MG63 (cell line): ENCODE measurements around the gene TNNC2. TPM values are rescaled to one million over a fixed set of nuclear protein-coding genes. Genes with fewer than 3 reads are reported as not detected.

Experiments
- DNase-seq: peaks from one replicate; pipeline ENCODE4 v3.0.0-alpha.2; 2020
- H3K27me3 ChIP-seq: fragments of 250-450 bp; sonication (Bioruptor Pico); 2 replicates; pipeline ENCODE4 v1.5.1; 2020; ENCODE audit warnings: mild to moderate bottlenecking, moderate library complexity
- H3K36me3 ChIP-seq: fragments of 250-450 bp; sonication (Bioruptor Pico); 2 replicates; pipeline ENCODE4 v1.5.1; 2020; ENCODE audit warnings: mild to moderate bottlenecking, moderate library complexity
- H3K4me3 ChIP-seq: fragments of 250-450 bp; sonication (Bioruptor Pico); 2 replicates; pipeline ENCODE4 v1.5.1; 2020; ENCODE audit warnings: mild to moderate bottlenecking, moderate library complexity
- H3K9me3 ChIP-seq: fragments of 250-450 bp; sonication (Bioruptor Pico); 2 replicates; pipeline ENCODE4 v1.5.1; 2020; ENCODE audit warnings: mild to moderate bottlenecking, moderate library complexity
- total RNA-seq: library from RNA; depleted of rRNA; stranded (reverse); fragments of >200 nt; shearing (Covaris generic); gene quantifications from 2 replicates; pipeline ENCODE4 v1.2.3, GENCODE V29; 2014; ENCODE audit warnings: low replicate concordance; rRNA removed

TNNC2 gene
- total RNA-seq, 1 experiment from 2014 or later: not detected

- H3K36me3 ChIP-seq: no peaks in the 10 kb centered on the region
- no peak overlapping the region for H3K4me3 ChIP-seq
- no peaks in the 10 kb centered on the region for H3K27me3 ChIP-seq
- no peak for DNase-seq
- no peaks in the 10 kb centered on the region for H3K9me3 ChIP-seq
Measured at GRCh38 chr20:45776931-45777330, 50.2 kb downstream of the TNNC2 start.

- no peaks in the 10 kb centered on the region for H3K36me3 ChIP-seq
- no peak overlapping the region for H3K4me3 ChIP-seq
- no peak for DNase-seq
- H3K27me3 ChIP-seq: no peaks in the 10 kb centered on the region
- no peaks in the 10 kb centered on the region for H3K9me3 ChIP-seq
Measured at GRCh38 chr20:45775411-45775810, 51.7 kb downstream of the TNNC2 start.

- no peak for DNase-seq
- Histone ChIP-seq H3K9me3 (no peaks in the 10 kb centered on the region), H3K36me3 (no peaks in the 10 kb centered on the region), H3K27me3 (no peaks in the 10 kb centered on the region), H3K4me3 (no peak overlapping the region)
Measured at GRCh38 chr20:45774945-45775344, 52.2 kb downstream of the TNNC2 start.

Other genes starting within 250 kb of the TNNC2 start
- gene WFDC8, start 248.0 kb downstream of the TNNC2 start, total RNA-seq: not detected in 2 replicates
- gene WFDC10A, start 197.6 kb downstream of the TNNC2 start, total RNA-seq: not detected in 2 replicates
- gene WFDC9, start 196.0 kb downstream of the TNNC2 start, total RNA-seq: not detected in 2 replicates
- gene WFDC11, start 157.1 kb downstream of the TNNC2 start, total RNA-seq: not detected in 2 replicates
- not detected in 2 replicates for gene WFDC13, start 125.3 kb downstream of the TNNC2 start, total RNA-seq
- gene WFDC10B, start 122.3 kb downstream of the TNNC2 start, total RNA-seq: not detected in 2 replicates
- gene SPINT4, start 105.0 kb downstream of the TNNC2 start, total RNA-seq: not detected in 2 replicates
- 0.59 TPM in 1 of 2 replicates, not detected in the other for gene WFDC3, start 35.4 kb downstream of the TNNC2 start, total RNA-seq
- 50.3 and 70.0 TPM in 2 replicates for gene DNTTIP1, start 35.4 kb downstream of the TNNC2 start, total RNA-seq
- gene UBE2C, start 14.7 kb downstream of the TNNC2 start, total RNA-seq: 69.5 and 72.7 TPM in 2 replicates
- 55.6 and 74.9 TPM in 2 replicates for gene SNX21, start 6.5 kb upstream of the TNNC2 start, total RNA-seq
- gene ACOT8, start 30.1 kb upstream of the TNNC2 start, total RNA-seq: 39.6 and 46.9 TPM in 2 replicates
- 8.4 and 14.2 TPM in 2 replicates for gene ZSWIM3, start 30.3 kb upstream of the TNNC2 start, total RNA-seq
- 5.7 and 8.5 TPM in 2 replicates for gene ZSWIM1, start 53.9 kb upstream of the TNNC2 start, total RNA-seq
- gene SPATA25, start 60.3 kb upstream of the TNNC2 start, total RNA-seq: not detected in 2 replicates
- 0.39 TPM in 1 of 2 replicates, not detected in the other for gene NEURL2, start 63.9 kb upstream of the TNNC2 start, total RNA-seq
- 17.8 and 27.9 TPM in 2 replicates for gene CTSA, start 64.0 kb upstream of the TNNC2 start, total RNA-seq
- 46.8 and 70.1 TPM in 2 replicates for gene PLTP, start 84.8 kb upstream of the TNNC2 start, total RNA-seq
- 10.5 and 12.1 TPM in 2 replicates for gene PCIF1, start 107.4 kb upstream of the TNNC2 start, total RNA-seq
- gene ZNF335, start 144.9 kb upstream of the TNNC2 start, total RNA-seq: 8.7 and 9.5 TPM in 2 replicates
- gene MMP9, start 181.6 kb upstream of the TNNC2 start, total RNA-seq: 0.07 TPM in 1 of 2 replicates, not detected in the other
- 0.15 and 0.72 TPM in 2 replicates for gene SLC12A5, start 201.9 kb upstream of the TNNC2 start, total RNA-seq